Mesendoderm (in vitro differentiated cells): ENCODE data around the gene TM7SF2.

Experiments used
- DNase-seq: peaks from one replicate; pipeline ENCODE4 v3.0.0; 2013
- H2AK5ac ChIP-seq: 2 replicates; pipeline ENCODE4 v1.6.1; 2013; ENCODE audit warnings: low read length, inconsistent platforms
- H2BK120ac ChIP-seq: 2 replicates; pipeline ENCODE4 v1.6.1; 2013; ENCODE audit warnings: low read depth, mild to moderate bottlenecking, low read length, moderate library complexity, mixed read lengths
- H2BK15ac ChIP-seq: replicated peaks from 2 replicates; pipeline ENCODE4 v1.6.1; 2013; ENCODE audit warnings: low read depth, mild to moderate bottlenecking, moderate library complexity
- H2BK5ac ChIP-seq: 2 replicates; pipeline ENCODE4 v1.6.1; 2013; ENCODE audit warnings: low read length, inconsistent platforms
- H3K18ac ChIP-seq: 2 replicates; pipeline ENCODE4 v1.6.1; 2013; ENCODE audit warnings: mild to moderate bottlenecking, low read length, mixed read lengths
- H3K23ac ChIP-seq: one replicate; pipeline ENCODE4 v1.6.1; 2013; ENCODE audit warnings: low read length
- H3K27ac ChIP-seq: 2 replicates; pipeline ENCODE4 v1.5.1; 2013; ENCODE audit warnings: low read depth, mild to moderate bottlenecking, inconsistent platforms, low read length, moderate library complexity
- H3K27me3 ChIP-seq: 2 replicates; pipeline ENCODE4 v1.6.1; 2013; ENCODE audit warnings: low read length, control low read depth, mild to moderate bottlenecking, inconsistent platforms; ENCODE audit not compliant: insufficient read depth, poor library complexity
- H3K36me3 ChIP-seq: 2 replicates; pipeline ENCODE4 v1.6.1; 2013; ENCODE audit warnings: low read length, inconsistent platforms; ENCODE audit not compliant: control insufficient read depth, insufficient read depth
- H3K4ac ChIP-seq: one replicate; pipeline ENCODE4 v1.6.1; 2013; ENCODE audit warnings: low read depth, mild to moderate bottlenecking, low read length, moderate library complexity
- H3K4me1 ChIP-seq: 2 replicates; pipeline ENCODE4 v1.6.1; 2013; ENCODE audit warnings: low read depth, low read length, inconsistent platforms; ENCODE audit not compliant: control insufficient read depth
- H3K4me2 ChIP-seq: 2 replicates; pipeline ENCODE4 v1.6.1; 2013; ENCODE audit warnings: low read length
- H3K4me3 ChIP-seq: 2 replicates; pipeline ENCODE4 v1.5.1; 2013; ENCODE audit warnings: mild to moderate bottlenecking, low read length
- H3K56ac ChIP-seq: one replicate; pipeline ENCODE4 v1.6.1; 2013; ENCODE audit warnings: low read length
- H3K79me1 ChIP-seq: 2 replicates; pipeline ENCODE4 v1.6.1; 2013; ENCODE audit warnings: low read length, inconsistent platforms
- H3K79me2 ChIP-seq: 2 replicates; pipeline ENCODE4 v1.6.1; 2013; ENCODE audit warnings: mild to moderate bottlenecking, low read length; ENCODE audit not compliant: control insufficient read depth, insufficient read depth
- H3K9ac ChIP-seq: 2 replicates; pipeline ENCODE4 v1.6.1; 2013; ENCODE audit warnings: low read length, inconsistent platforms
- H4K5ac ChIP-seq: one replicate; pipeline ENCODE4 v1.6.1; 2013; ENCODE audit warnings: low read length
- H4K8ac ChIP-seq: one replicate; pipeline ENCODE4 v1.6.1; 2013; ENCODE audit warnings: low read depth, mild to moderate bottlenecking, control low read depth, low read length, moderate library complexity
- WGBS: extraction: QIAGEN DNeasy Blood & Tissue Kit; methylation state at CpG from one replicate; pipeline ENCODE4 v1.1.7; 2013; ENCODE audit warnings: low lambda C conversion rate, missing lambda C conversion rate; ENCODE audit not compliant: insufficient coverage; ENCODE audit errors: extremely low coverage; 5-methylcytosine and 5-hydroxymethylcytosine counted together

TM7SF2 gene

DNA sequence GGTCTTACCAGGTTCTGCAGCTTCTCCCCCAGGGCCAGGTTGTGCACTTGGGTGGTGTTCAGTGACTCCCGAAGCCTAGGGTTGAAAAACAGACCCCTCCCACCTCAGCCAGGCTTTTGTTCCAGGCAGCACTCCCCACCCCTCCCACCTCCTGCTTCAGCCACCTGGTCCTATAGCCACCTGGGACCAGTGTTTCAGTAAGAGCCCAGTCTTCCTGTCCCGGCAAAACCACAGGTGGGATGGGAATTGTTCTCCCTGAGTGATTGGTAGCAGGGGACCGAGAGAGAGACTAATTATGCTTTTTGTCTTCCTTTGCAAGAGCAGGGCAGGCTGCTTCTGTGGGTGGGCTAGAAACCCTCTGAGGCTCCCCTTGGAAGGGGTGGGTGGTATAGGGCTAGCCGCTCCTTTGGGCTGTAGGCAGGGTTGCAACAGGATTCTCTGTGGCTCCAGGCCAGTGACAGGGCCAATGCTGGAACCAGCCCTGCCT, 44.8 kb upstream of the TM7SF2 start:
- Histone ChIP-seq H3K27me3 (no peaks in the 10 kb centered on the region), H4K5ac (no peak overlapping the region), H3K4ac (no peak overlapping the region), H3K56ac (peak overlapping the region; percentile 60), H3K4me1 (no peaks in the 10 kb centered on the region), H3K79me2 (no peaks in the 10 kb centered on the region), H3K9ac (no peak overlapping the region), H2BK15ac (no peak overlapping the region), H2AK5ac (no peak overlapping the region), H3K23ac (no peak overlapping the region), H4K8ac (no peak overlapping the region), H2BK5ac (no peak overlapping the region), H2BK120ac (no peak overlapping the region), H3K79me1 (no peaks in the 10 kb centered on the region), H3K27ac (no peak overlapping the region), H3K4me2 (no peak overlapping the region), H3K4me3 (no peak overlapping the region), H3K36me3 (no peaks in the 10 kb centered on the region), H3K18ac (no peak overlapping the region)
- WGBS = no CpG with 5 or more reads among the region's 4 CpGs
- no peak for DNase-seq

DNA sequence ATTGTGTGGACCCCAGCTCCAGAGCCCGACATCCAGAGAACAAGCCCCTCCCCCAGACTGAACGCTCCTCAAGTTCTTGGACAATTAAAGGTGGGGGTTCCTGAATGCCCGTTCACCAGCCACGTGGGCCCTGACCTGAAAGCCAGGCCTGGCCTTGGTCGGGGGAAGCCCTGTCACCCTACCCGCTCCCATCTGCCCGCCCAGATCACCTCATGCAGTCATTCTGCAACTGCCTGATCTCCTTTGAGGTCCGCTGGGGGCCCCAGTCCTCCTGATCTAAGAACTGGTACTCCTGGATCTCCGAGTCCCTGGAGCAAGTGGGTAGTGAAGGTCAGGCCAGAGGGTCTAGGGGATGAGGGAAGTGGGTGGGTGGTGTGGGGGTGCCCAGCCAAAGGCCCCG, 44.2 kb upstream of the TM7SF2 start:
- Histone ChIP-seq H3K4ac (no peak overlapping the region), H3K27ac (no peak overlapping the region), H3K23ac (no peak overlapping the region), H3K79me2 (no peaks in the 10 kb centered on the region), H3K9ac (no peak overlapping the region), H3K4me2 (no peak overlapping the region), H3K4me1 (no peaks in the 10 kb centered on the region), H3K27me3 (no peaks in the 10 kb centered on the region), H2BK5ac (no peak overlapping the region), H3K18ac (no peak overlapping the region), H2BK120ac (no peak overlapping the region), H4K5ac (no peak overlapping the region), H3K36me3 (no peaks in the 10 kb centered on the region), H3K4me3 (no peak overlapping the region), H3K79me1 (no peaks in the 10 kb centered on the region), H2AK5ac (no peak overlapping the region), H2BK15ac (no peak overlapping the region), H4K8ac (no peak overlapping the region), H3K56ac (no peak overlapping the region)
- DNase-seq = no peak
- no CpG with 5 or more reads among the region's 10 CpGs for WGBS

DNA sequence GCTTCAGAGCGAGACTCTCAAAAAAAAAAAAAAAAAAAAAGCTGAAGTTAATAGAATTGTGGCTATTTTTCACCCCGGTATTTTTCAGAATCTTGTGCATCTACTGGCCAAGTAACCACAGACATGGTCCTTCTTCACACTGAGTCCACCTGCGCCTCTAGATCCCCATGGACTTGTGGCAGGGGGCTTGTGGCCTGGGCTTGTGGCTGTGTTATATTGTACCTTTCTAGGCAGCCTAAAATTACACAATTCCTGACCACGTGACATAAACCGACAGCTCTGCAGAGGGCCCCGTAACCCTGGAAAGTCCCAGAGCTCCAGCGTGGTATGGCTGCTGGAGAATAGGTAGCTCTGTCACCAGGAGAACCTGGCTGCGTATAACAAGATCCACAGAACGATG, 42.5 kb upstream of the TM7SF2 start:
- no peak for DNase-seq
- no peak overlapping the region for H4K5ac ChIP-seq
- H3K36me3 ChIP-seq = no peaks in the 10 kb centered on the region
- H3K4me1 ChIP-seq = no peaks in the 10 kb centered on the region
- no peak overlapping the region for H3K9ac ChIP-seq
- H3K79me1 ChIP-seq = no peaks in the 10 kb centered on the region
- no peak overlapping the region for H3K4me2 ChIP-seq
- H2BK15ac ChIP-seq = no peak overlapping the region
- no peak overlapping the region for H3K4ac ChIP-seq
- no CpG with 5 or more reads among the region's 9 CpGs for WGBS
- H3K18ac ChIP-seq = no peak overlapping the region
- H4K8ac ChIP-seq = no peak overlapping the region
- no peak overlapping the region for H2AK5ac ChIP-seq
- no peak overlapping the region for H2BK120ac ChIP-seq
- no peak overlapping the region for H3K4me3 ChIP-seq
- no peak overlapping the region for H2BK5ac ChIP-seq
- H3K56ac ChIP-seq = no peak overlapping the region
- no peak overlapping the region for H3K27ac ChIP-seq
- H3K23ac ChIP-seq = no peak overlapping the region
- no peaks in the 10 kb centered on the region for H3K79me2 ChIP-seq
- H3K27me3 ChIP-seq = no peaks in the 10 kb centered on the region

DNA sequence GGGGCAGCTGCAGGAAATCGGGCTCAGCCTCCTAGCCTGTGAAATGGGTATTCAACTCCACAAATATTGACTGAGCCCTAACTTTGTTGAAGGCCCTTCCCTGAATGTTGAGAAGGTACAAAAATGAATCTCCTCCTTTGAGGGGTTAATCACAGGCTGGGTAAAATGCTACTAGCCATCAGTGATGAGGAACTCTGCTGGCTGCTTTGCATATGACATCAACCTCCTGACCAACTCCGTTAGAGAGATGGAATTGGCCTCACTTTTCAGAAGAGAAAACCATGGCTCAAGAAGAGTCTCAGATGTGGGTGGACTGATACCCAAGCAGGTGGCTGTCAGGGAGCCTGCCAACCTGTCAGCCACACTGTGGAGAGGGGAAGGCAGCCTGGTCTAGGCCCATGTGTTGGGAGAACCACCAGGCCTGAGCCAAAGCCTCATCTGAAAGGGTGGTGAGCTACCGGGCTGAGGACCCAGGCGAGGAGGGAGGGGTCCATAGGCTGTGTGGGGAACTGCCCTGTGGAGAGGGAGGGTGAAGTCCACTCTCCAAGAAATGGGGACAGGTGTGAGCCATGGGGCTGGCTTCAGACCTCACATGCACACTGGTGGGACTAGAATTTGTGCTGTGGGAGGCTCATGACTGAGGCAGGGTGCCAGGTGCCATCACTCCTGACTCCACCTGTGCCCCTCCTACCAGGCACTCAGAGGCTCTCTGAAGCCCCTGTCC, 39.6 kb upstream of the TM7SF2 start:
- H3K9ac ChIP-seq = no peak overlapping the region
- no peak overlapping the region for H3K56ac ChIP-seq
- DNase-seq = no peak
- no peak overlapping the region for H2BK120ac ChIP-seq
- H3K4ac ChIP-seq = no peak overlapping the region
- no peak overlapping the region for H4K5ac ChIP-seq
- no peaks in the 10 kb centered on the region for H3K79me2 ChIP-seq
- no peak overlapping the region for H2AK5ac ChIP-seq
- WGBS = no CpG with 5 or more reads among the region's 4 CpGs
- no peak overlapping the region for H2BK5ac ChIP-seq
- H3K4me2 ChIP-seq = no peak overlapping the region
- no peak overlapping the region for H3K4me3 ChIP-seq
- H3K18ac ChIP-seq = no peak overlapping the region
- H3K23ac ChIP-seq = no peak overlapping the region
- no peak overlapping the region for H2BK15ac ChIP-seq
- no peak overlapping the region for H4K8ac ChIP-seq
- H3K27ac ChIP-seq = no peak overlapping the region
- peaks cover 3% of the 10 kb centered on the region for H3K79me1 ChIP-seq
- H3K4me1 ChIP-seq = no peaks in the 10 kb centered on the region
- H3K27me3 ChIP-seq = no peaks in the 10 kb centered on the region
- H3K36me3 ChIP-seq = peaks cover 3% of the 10 kb centered on the region

DNA sequence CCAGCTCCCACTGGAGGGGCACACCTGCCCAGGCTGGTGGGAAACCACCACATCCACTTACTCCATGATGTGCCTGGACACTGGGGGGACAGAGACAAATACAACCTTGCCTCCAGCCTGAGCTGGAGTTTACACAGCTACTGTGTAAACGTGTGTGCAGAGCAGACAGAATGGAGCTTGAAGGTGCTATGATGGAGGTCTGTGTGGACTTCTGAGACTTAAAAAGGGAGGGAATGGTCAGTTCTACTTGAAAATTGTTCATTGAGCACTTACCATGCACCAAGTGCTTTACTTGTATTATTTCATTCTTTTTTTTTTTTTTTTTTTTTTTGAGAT, 39.1 kb upstream of the TM7SF2 start:
- Histone ChIP-seq H3K27me3 (no peaks in the 10 kb centered on the region), H3K18ac (no peak overlapping the region), H4K8ac (no peak overlapping the region), H3K4me2 (no peak overlapping the region), H3K56ac (no peak overlapping the region), H3K79me1 (peaks cover 5% of the 10 kb centered on the region), H4K5ac (no peak overlapping the region), H3K36me3 (peaks cover 6% of the 10 kb centered on the region), H3K4me3 (no peak overlapping the region), H3K4ac (no peak overlapping the region), H2BK15ac (no peak overlapping the region), H2BK120ac (no peak overlapping the region), H2AK5ac (no peak overlapping the region), H3K79me2 (peaks cover 1% of the 10 kb centered on the region), H2BK5ac (no peak overlapping the region), H3K4me1 (no peaks in the 10 kb centered on the region), H3K27ac (no peak overlapping the region), H3K9ac (no peak overlapping the region), H3K23ac (no peak overlapping the region)
- no peak for DNase-seq
- WGBS = no CpG with 5 or more reads among the region's 1 CpG

DNA sequence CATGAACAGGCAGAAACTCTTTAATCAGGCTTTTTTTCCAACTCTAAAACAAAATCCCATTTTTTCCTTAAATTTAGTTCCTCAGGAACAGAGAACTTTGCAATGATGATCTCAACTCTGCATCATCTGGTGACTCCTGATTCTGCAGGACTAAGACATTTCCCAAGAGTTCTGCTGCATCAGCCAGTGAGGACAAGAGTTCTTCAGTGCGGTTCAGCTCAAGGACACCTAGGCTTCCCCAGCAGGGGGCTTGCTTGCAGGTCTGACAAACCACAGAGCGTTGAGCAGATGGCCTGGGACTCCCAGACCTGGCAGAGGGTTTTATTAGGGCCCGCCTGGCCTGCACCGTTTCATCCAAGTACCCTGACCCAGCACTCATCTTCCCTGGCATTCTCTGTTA, 34.2 kb upstream of the TM7SF2 start:
- Histone ChIP-seq H3K36me3 (peaks cover 21% of the 10 kb centered on the region), H3K4ac (no peak overlapping the region), H3K79me1 (peaks cover 23% of the 10 kb centered on the region), H4K8ac (no peak overlapping the region), H3K4me2 (no peak overlapping the region), H3K27ac (no peak overlapping the region), H3K4me3 (no peak overlapping the region), H3K23ac (no peak overlapping the region), H3K9ac (no peak overlapping the region), H4K5ac (no peak overlapping the region), H2BK15ac (no peak overlapping the region), H3K27me3 (no peaks in the 10 kb centered on the region), H2BK5ac (no peak overlapping the region), H2AK5ac (no peak overlapping the region), H3K4me1 (no peaks in the 10 kb centered on the region), H2BK120ac (no peak overlapping the region), H3K56ac (no peak overlapping the region), H3K18ac (no peak overlapping the region), H3K79me2 (peaks cover 21% of the 10 kb centered on the region)
- WGBS = no CpG with 5 or more reads among the region's 4 CpGs
- DNase-seq = peak; percentile 28
